ENCODE measurements around the gene RBM38.
"Not testable (repeated sequence)": the region's sequence is repeated elsewhere in the genome, so short reads cannot be mapped to it uniquely, and the experiment has no call there.

RBM38 gene

GRCh38 chr20:57419479-57419878, 28.3 kb downstream of the RBM38 start:
- DNase-seq, result not testable (repeated sequence)

DNA sequence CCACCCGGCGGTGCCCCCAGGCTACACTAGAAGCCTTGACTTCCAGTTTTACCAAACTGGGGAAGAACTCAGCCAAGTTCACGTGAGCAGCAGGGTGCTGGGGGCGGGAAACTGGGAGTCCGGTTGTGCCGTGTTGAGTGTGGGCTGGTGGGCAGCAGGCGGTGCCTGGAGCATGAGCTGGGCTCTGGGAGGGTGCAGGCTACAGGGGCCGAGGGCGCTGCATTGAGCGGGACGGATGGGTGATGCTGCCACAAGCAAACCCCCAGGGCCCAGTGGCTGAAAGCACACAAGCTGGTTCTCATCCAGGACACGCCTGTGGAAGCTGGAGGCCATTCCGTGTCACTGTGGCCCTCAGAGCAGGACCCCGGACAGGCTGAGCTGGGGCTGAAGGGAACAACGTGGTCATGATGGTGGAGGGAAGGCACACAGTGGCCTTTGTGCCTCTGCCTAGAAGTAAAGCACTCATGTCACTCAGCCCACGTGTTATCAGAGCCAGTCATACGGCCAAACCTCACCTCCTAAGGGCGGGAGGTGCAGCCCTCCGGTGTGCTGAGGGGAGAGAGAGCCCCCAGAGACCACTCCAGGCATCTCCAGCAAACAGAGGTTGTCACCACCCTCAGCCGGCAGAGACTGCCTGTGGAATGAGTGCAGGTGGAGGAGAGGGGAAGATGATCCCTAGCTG, 29.5 kb downstream of the RBM38 start:
- DNase-seq, result no peak

DNA sequence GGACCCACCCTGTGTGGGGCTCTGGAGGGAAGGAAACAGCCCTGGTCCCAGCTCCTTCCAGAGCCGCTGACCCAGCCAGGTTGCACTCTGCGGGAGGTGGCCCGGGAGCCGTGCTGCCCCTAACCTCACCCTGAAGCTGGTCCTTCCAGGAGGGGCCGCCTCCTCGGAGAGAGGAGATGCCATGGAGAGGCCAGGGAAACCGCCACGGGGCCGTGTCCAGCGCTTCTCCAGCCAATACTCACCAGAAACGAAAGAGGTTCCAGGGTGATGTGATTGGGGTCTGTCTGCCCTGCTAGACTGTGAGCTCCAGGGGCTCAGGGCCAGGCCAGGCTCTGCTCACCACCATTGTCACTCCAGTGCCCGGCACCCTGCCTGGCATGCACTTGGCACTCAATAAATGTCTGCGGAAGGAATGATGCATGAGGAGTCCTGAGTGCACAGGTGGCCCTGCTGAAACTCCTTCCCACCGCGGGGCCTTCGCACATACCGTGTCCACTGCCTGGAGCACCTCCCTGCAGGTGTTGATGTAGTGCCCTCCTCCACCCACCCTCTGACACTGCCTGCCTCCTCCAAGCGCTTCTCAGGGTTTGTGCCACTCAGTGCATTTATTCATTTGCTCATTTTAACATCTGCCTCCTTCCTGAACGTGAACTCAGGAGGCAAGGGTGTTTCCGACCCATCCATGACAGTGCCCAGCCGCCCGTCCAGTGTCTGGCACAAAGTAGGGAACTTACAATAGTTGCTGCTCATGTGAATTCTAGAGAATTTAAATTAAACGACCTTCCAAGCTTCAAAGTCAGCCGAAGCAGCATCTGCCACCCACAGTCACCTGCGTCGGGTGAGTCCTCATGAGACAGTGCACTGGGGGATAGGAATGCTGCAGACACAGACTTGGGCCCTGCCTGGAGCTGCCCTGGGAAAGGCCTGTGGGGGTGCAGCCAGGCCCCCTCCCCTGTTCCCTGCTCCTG, 30.3 kb downstream of the RBM38 start:
- no peak for DNase-seq

DNA sequence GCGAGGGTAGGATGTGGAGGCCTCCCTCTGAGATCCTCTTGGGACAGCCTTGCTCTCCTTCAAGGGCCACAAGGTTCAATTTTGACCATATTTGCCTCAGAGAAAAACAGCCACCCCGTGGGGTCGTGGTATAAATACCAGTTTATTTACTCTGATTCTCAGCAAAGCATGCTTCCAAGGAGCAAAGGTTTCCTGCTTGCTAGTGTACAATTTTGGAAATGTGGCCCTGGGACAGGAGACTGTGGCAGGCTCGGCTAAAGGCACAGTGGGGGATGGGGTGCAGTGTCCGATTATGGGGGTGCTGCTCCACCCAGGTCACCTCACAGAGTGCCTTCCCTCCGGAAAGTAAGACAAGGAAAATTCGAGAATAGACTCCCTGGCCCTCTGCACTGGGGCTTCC, 31.1 kb downstream of the RBM38 start:
- no peak for DNase-seq

DNA sequence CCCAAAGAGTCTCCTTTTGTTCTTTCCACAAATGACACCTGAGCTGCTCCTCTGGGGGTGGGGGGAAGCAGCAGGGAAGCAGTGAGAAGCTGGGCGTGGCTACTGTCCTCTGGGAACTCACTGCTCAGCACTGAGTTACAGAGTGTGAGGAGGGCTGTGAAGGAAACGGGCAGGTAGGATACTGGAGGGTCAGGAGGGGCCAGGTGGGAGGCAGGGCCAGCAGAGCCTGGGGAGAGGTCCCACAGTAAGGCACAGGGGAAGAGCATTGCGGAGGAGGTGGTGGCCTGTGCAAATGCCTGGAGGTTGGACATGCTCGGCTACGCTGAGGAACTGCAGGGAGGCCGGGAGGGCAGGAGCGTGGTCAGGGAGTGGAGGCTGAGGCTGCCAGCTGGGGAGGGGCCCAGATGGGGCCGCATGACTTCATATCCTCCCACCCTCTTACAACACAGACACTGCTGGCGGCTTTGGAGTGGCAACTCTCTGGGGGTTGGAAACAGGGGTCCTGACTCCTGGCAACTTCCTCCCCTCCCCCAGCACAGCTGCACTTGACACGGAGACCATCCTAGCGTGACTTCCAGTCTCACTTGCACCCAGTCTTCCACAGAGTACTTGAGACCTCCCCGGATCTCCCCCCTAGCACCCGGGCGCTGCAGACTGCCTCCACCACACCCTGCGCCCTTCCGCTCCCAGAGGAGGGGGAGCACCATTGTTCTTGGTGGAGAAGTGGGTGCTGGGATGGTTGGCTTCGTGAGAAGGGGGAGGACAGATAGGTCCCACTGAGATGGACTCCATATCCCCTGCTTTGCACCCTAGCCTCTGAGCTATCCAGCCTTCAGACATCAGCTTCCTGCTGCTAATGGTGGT, 34.2 kb downstream of the RBM38 start:
- DNase-seq, result no peak

DNA sequence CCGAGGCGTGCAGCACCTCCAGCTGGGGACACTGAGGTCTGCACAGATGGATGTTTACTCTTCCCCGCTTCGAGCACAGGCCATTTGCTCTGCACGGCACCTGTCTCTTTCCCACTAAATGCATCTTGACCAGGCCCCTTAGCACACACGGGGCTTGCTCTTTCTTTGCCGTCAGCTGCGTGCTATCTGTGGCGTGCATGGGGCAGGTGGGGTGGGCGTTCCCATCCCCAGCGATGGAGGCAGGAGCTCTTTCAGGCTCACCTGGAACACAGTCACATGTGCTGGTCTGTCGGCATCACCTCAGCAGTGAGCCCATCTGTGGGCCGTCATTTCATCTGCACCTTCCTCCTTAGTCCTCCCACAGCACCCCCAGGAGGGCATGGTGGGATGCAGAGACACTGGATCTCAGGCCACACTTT, 35.1 kb downstream of the RBM38 start:
- DNase-seq, result no peak

DNA sequence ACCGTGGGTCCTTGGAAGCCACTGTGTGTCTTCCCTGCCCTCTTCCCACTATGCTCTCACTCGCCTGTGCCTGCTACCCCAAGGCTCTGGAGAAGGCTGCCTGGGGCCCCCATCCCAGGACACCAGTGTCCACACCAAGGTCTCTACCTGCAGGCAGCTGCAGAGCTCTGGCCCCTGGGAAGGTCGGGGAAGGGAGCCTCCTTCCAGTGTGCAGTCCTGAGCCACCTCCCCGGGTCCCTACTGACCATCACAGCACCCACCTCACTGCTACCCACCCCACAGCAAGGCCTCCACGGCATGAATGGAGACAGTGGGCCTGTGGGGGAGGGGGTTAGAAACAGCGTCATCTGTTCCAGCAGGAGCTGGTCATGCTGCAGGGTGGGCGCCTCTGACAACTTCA, 35.6 kb downstream of the RBM38 start:
- no peak for DNase-seq

DNA sequence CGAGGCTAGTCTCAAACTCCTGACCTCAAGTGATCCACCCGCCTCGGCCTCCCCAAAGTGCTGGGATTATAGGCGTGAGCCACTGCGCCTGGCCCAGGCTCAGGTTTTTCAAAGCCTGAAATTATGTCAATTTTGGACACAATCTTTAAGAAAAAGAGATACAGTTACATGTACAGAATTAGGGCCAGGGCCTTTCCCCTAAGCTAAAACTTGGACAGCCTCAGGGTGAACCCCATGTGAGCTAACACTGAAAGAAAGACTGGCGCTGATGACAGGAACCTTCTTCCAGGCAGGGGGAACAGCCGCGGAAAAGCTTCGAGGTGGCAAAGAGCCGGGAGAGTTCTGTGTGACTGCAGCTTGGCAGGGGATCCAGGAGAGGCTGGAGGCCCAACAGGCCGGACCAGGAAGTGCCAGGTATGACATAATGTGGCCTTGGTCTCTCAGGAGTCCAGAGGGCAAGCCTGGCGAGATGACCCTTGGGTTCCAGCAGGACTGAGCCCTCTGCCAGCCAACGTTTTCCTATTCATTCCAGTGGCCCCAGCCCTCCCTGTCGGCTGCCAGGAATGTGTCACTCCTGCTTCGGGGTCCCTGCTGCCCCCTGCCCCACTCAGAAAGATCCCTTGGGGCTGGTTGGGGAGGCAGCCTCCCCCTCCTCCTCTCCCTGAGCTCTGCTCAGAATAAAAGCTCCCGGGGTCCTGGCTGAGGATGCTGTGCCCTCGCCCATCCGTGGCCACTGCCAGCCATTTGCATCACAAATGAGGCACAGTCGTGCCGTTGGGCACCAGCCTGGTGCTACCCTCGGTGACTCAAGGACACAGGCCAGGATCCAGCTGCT, 37.3 kb downstream of the RBM38 start:
- no peak for DNase-seq

- DNase-seq, result no peak
These were observed 37.9 kb downstream of the RBM38 start for GRCh38 chr20:57429159-57429496.

DNA sequence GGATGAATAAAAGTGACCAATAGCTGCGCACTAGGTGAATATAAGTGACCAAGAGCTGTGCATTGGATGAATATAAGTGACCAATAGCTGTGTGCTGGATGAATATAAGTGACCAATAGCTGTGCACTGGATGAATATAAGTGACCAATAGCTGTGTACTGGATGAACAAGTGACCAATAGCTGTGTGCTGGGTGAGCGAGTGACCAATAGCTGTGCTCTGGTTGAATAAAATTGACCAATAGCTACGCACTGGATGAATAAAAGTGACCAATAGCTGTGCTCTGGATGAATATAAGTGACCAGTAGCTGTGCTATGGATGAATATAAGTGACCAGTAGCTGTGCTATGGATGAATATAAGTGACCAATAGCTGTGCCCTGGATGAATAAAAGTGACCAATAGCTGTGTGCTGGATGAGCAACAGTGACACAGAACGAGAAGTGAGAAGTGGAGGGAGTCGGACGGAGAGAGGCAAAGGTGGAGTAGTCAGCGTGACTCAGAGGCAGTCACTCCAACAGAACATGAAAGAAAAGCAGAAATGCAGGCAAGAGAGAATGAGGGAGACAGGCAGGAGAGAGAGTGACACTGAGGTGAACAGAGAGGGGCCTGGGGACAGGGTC, 38.5 kb downstream of the RBM38 start:
- no peak for DNase-seq

DNA sequence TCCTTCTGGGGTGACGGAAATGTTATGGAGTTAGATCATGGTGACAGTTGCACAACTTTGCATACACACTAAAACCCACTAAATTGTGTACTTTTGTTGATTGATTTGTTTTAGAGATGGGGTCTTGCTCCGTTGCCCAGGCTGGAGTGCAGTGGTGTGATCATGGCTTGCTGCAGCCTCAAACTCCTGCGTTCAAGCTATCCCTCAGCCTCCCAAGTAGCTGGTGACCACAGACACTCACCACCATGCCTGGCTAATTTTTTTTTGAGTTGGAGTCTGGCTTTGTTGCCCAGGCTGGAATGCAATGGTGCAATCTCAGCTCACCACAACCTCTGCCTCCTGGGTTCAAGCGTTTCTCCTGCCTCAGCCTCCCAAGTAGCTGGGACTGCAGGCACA, 39.0 kb downstream of the RBM38 start:
- DNase-seq, result not testable (repeated sequence)

DNA sequence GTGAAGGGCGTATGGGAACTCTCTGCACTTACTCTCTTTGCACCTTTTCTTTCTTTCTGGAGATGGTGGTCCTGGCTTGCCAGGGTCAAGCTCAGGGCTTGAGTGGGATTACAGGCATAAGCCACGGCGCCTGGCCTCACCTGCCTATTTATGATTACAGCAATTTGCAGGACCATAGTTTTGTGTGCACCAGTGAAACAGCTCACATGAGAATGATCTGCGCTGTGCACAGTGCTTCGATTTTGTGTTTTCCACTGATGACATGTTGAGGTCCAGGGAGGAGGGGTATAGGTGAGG, 40.3 kb downstream of the RBM38 start:
- DNase-seq, result no peak

- DNase-seq, result no peak
These were observed 41.3 kb downstream of the RBM38 start for GRCh38 chr20:57432480-57432861.

- DNase-seq, result peak; percentile 25 to 89 (median 51)
These were observed 41.8 kb downstream of the RBM38 start for GRCh38 chr20:57432862-57433491.

GRCh38 chr20:57433657-57434389, 42.6 kb downstream of the RBM38 start:
- peak in 1 of 5 donors; percentile 71 for DNase-seq

GRCh38 chr20:57434390-57434700, 43.1 kb downstream of the RBM38 start:
- DNase-seq, result no peak

DNA sequence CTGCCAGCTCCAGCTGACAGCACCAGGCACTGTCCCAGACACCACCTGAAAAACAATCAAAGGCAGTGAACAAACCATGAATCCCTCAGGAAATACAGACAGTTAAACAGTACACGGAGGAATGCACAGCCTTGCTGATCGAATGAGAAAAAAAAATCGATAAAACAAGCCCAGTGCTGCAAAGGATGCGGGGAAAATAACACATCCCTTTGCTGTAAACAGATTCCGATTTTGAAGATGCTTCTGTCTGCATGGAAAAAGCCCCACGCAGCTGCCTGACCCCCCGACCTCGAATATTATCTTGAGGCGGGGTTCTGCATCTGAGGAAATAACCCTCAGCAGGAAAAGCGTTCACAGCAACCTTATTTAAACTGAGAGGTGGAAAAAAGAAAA, 43.9 kb downstream of the RBM38 start:
- no peak for DNase-seq

- DNase-seq, result peak in 2 of 5 donors; percentile 16 to 17
These were observed 44.5 kb downstream of the RBM38 start for GRCh38 chr20:57435498-57436222.

DNA sequence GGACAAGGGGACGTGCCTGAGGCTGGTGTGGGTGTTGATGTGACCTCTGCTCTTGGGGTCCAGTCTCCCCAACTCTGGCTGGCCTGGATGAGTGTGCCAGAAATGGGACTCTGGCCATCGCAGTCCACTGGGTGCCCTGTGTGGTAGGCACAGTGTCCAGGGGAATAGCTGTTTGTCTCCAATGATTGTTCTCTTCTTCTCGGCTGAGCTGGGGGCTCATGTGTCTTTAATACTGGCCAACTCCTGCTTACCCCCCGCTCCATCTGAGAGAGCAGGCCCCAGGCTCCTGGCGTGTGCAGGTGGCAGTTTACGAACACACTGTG, 45.0 kb downstream of the RBM38 start:
- no peak for DNase-seq

- DNase-seq, result no peak
These were observed 46.1 kb downstream of the RBM38 start for GRCh38 chr20:57437267-57437666.
